Measurements from ENCODE around the gene HADHA. TPM values are rescaled to one million over a fixed set of nuclear protein-coding genes. Genes with fewer than 3 reads are reported as not detected.

The HADHA gene
- total RNA-seq, 1 donor from 2014 or later: 102 TPM

DNA sequence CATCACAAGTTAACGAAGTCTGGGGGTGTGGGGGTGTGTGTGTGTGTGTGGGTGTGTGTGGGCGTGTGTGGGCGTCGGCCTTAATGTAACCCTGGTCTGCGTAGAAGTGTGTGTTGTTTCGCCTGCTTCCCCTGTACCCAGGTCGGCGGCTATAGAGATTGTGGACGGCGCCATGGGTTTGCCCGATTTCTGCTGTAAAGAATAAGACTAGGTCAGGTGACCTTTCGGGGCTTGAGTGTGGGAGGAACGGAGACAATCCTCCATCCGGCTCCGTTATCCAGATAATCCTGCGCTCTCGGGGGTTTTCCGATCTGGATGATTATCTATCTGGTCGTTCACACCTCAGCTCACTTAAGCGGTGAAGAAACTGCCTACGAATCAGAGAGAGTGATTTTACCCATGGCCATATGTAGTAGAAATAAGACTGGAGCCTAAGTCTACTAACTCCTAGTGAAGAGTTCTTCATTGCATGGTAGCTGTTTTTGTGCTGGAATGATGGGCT is 850 bp upstream of the HADHA start:
- DNase-seq (ENCODE audit: low spot score): peak; percentile 38

DNA sequence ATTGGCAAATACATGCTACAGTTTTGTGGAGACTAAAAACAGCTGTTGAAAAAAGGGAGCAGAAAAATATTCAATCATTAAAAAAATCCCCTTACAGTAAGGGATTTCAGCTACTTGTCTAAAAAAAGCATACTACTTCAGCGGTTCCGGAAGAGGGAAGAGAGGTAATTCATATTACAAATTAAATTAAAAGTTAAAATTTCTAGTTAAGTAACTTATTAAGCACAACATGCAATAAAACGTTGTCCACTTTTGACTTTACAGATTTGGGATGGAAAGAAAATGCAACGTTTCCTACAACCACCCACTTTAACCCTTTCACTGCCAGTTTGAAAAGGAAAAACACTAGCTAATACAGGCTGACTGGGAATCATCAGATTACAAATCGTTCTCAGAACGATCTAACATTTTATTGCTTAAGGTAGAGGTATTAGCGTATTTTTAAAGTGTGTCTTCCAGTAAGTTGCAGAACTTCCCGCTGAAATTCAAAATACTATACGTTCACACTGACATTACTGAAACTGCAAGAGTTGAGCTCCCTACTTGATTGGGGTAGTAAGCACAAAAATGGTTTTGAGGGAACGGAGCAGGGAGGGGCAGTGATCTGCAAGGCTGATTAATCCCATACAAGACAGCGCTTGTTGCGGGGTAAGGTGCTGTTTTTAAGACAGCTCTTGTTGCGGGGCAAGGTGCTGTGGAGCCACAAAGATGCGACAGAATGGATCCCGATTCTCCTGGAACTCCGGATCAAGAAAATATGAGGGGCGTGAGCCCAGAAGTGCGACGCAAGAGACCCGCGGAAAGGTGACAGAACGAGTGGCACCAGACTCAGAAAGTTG is 743 bp downstream of the HADHA start:
- DNase-seq (ENCODE audit: low spot score): peak; percentile 38

DNA sequence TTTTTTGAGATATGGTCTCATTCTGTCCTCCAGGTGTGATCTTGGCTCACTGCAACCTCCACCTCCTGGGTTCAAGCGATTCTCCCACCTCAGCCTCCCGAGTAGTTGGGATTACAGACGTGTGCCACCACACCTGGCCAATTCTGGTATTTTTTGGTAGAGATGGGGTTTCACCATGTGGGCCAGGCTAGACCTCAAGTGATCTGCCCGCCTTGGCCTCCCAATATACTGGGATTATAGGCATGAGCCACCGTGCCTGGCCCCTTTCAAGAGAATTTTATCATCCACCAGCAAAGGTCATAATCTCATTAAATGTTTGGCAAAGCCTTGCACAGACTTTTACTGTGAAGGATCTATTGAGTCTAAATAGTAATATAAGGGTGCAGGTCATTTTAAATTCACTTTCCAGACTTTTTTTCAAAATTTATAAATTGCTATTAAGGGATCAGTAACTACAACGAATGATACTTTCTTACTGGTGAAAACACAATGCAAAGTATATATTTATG is 2.5 kb downstream of the HADHA start:
- DNase-seq (ENCODE audit: low spot score): no peak

DNA sequence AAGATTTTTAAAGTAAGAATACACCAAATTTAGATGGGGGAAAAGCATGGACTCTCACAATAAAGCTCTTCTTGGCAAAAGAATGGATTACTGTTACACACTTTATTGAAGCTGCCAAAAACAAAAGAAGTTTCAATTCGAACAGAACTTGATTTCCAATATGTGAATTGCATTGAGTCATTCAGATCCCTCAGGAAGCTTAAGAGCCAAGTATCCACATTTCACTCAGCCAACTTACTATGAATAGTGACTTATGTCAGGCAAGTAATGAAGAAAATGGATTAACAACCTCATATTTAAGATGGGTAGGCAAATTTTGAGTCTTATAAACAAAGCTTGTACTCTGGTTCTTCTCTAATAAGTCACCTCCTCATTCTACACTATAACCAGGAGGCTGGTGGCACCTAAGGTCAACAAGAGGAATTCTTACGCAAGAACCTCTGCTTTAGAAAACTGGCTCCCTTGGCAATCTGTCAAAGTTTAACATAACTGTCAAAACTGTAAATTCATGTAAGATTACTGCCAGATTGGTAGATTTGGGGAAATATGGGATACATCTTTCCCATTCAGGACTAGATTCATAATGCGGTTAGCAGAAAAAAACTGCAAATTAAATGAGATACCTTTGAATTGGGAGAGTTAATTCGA is 6.0 kb downstream of the HADHA start:
- no peak for DNase-seq (ENCODE audit: low spot score)

DNA sequence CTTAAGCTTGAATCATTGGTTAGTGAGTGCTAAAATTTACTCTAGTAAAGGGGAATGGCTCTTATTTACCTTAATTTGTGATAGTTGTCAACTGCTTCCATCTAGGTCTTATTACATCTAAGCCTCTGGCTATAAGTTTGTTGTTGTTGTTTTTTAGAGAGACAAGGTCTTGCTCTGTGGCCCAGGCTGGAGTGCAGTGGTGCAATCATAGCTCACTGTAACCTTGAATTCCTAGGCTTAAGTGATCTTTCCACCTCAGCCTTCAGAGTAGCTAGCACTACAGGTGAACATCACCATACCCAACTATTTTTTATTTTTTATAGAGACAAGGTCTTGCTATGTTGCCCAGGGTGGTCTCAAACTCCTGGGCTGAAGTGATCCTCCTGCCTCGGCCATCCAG is 6.6 kb downstream of the HADHA start:
- DNase-seq (ENCODE audit: low spot score): no peak

DNA sequence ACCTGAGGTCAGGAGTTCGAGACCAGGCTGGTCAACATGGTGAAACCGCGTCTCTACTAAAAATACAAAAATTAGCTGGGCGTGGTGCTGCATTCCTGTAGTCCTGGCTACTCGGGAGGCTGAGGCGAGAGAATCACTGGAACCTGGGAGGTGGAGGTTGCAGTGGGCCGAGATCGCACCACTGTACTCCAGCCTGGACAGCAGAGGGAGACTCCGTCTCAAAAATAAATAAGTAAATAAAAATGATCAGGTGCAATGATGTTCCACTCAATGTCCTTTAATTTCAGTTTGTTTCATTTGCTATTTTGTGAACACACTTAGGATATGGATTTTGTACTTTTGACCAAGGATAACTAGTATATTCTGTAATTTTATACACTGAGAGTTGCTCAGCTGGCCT is 9.3 kb downstream of the HADHA start:
- no peak for DNase-seq (ENCODE audit: low spot score)

DNA sequence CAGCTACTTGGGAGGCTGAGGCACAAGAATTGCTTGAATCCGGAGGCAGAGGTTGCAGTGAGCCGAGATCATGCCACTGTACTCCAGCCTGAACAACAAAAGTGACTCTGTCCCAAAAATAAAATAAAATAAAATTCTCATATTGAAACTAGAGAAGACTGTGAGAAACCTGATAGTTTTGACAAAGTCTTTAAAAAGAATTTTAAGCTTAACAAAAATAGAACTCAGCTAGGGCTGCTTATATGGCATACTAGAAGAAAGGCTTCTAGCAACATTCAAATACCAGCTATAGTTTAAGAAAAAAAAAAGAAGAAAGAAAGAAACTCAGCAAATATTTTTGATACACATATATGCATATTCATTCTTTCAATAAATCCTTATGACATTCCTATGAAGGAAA is 13.6 kb downstream of the HADHA start:
- no peak for DNase-seq (ENCODE audit: low spot score)

DNA sequence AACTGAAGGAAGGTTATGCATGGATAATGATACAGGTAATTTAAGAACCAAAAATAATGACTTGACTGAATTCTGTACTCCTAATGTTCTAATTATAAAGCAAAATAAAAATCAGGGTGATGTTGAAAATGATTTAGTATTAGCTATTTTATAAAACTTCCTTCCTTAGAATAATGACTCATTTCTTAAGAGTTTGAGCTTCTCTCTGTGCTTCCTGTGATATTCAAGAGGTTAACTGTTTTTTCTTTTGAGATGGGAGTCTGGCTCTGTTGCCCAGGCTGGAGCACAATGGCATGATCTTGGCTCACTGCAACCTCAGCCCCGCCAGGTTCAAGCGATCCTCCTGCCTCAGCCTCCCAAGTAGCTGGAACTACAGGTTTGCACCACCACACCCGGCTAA is 14.8 kb downstream of the HADHA start:
- DNase-seq (ENCODE audit: low spot score): no peak

DNA sequence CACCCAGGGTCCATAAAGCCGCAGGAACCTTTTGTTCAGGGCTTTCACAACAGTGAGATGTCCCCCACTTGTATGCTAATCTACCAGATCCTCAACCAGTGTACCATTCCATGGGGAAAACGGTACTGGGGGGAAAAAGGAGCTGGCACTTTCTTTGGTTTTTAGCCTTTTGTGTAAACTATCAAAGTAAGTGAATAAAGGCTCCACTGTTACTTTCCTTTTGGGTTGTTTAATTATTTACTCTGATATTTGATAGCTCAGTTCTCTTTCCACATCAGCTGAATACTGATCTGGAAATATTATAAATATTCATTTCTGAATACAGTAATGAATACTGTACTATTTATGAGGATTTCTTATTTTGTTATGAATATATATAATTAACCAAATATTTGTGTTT is 20.3 kb downstream of the HADHA start:
- DNase-seq (ENCODE audit: low spot score): no peak

DNA sequence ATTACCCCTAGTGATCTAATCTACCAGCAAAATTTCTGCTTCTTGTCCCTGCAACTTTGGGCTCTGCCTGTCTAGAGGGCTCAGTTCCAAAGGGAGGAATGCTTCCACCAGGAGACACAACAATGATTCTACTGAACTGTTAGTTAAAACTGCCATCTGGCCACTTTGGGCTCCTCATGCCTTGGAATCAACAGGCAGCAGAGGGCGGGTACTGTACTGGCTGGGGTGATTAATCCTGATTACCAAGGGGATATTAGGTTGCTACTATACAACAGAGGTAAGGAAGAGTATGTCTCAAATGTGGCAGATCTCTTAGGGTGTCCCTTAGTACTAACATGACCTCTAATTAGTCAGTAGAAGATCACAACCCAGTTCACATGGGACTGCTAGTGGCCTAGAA is 21.4 kb downstream of the HADHA start:
- no peak for DNase-seq (ENCODE audit: low spot score)

DNA sequence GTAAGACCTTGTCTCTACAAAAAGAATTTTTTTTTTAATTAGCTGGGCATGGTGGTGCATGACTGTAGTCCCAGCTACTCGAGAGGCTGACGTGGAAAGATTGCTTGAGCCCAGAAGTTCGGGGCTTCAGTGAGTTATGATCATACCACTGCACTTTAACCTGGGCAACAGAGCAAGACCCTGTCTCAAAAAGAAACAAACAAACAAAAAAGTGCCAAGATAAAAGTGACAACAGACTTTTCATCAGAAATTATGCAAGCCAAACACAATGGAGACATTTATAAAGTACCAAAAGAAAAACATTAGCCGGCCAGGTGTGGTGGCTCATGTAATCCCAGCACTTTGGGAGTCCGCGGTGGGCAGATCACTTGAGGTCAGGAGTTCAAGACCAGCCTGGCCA is 26.7 kb downstream of the HADHA start:
- DNase-seq (ENCODE audit: low spot score): no peak

DNA sequence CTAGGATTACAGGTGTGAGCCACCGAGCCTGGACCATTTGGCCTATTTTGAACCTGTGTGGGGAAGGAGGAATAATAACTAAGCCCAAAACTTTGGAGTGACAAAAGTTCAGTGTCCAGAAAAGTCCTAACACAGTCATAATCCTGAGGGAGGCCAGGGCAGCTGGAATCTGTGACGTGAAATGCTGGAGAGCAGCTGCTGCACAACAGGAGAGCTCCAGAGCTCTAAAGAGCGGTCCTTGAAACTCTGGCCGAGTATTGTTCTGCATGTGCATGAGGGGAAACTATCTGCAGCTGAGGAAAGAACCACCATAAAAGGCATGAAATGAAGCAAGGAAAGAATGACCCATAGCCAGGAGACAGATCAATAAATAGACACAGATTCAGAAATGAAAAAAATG is 27.8 kb downstream of the HADHA start:
- no peak for DNase-seq (ENCODE audit: low spot score)

DNA sequence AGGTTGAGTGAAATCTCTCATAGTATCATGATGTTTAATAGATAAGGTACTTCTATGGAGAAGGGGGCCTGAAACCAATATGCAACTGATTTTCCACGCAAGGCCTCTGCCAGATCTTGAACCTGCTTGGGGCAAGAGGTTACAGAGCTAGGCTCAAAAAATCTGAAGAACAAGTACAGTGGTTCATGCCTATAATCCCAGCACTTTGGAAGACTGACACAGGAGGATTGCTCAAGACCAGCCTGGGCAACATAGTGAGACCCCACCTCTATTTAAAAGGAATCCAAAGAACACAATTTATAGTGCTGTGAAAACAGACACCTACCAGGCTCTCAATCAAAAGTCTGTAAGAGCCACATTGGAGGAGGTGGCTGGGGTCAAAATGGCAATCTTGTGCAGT is 28.6 kb downstream of the HADHA start:
- DNase-seq (ENCODE audit: low spot score): no peak

DNA sequence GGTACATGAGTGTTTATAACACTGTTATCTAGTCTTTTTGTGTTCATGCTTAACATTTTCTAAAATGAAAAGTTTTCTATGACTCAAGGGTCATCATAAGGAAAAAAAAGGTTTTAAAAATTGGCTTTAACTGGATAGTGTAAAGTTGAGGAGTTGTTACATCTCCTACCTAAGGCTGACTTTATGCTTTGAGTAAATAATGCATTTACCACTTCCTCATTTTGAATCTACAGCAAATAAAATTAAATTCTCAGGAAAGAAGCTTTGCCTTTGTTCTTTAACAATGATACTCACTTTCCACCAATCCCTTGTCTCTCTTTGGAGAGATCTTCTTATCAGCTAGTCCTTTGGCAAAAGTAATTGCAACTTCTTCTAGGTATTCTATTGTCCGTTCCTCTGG is 29.7 kb downstream of the HADHA start:
- DNase-seq (ENCODE audit: low spot score): no peak

DNA sequence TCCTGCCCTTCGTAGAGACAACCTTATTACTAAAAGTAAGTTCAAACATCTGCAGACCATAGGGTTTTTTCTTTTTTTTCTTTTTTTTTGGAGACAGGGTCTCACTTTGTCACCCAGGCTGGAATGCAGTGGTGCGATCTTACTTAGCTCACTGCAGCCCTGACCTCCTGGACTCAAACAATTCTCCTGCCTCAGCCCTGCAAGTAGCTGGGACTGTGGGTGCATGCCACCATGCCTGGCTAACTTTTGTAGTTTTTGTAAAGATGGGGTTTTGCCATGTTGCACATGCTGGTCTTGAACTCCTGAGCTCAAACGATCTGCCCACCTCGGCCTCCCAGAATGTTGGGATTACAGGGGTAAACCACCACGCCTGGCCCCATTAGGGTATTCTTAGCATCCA is 32.4 kb downstream of the HADHA start:
- DNase-seq (ENCODE audit: low spot score): no peak

DNA sequence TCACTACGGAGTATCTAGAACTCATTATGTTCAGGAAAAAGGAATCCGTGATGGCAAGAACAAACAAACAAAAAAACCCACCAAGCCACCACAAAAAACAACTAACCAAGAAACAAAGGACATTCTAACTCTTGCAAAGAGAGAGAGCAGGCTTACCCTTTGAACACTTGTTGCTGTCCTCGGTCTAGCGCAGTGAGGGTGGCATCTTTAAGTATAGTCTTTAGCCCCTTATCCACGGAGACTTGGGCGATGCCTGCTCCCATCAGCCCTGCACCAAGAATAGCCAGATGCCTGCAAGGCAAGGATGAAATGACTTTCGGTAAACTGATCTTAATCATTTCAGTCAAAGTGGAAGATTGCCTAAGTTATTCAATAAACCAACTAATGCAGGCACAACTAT is 40.5 kb downstream of the HADHA start:
- no peak for DNase-seq (ENCODE audit: low spot score)

DNA sequence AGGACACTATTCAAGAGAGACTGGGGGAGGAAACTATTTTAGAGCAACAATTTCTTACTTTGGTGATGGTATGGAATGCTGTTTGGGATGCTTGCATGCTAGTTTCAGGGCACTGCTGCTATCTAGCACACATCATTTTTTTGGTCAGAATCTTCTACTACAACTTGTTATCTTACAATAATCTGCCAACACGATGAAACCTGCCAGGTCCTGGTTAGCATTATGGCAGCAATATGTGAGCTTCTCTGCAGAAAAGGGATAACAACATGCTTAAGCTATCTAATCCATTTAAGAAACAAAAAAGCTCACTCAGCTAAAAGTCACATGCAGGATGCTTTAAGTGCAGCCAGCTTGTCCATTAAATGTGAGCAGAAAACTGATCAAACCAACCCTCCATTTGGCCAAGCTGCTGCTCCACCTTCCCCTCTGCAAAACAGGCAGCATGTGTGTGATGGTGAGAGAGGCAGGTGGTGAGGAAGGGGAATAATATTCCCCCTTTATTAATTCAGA is 41.4 kb downstream of the HADHA start:
- DNase-seq (ENCODE audit: low spot score): peak; percentile 21

DNA sequence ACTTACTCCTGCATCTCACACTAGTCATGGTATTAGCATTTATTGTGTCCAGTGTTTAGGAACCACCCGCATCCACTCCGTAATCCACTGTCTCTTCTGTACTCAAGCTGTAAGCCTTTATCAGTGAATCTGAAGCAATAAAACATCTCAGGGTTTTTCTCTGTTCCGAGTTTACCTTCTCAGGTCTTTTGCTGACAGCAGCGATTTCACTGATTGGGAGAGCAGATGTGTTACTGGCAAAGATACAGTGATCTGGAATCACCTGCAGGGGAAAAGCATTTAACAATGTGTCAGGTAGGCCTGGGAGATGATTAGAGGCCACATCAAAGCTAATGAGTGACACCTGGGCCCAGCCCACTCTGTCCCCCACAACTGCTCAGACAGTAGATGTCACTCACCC is 46.9 kb downstream of the HADHA start:
- DNase-seq (ENCODE audit: low spot score): peak; percentile 49

DNA sequence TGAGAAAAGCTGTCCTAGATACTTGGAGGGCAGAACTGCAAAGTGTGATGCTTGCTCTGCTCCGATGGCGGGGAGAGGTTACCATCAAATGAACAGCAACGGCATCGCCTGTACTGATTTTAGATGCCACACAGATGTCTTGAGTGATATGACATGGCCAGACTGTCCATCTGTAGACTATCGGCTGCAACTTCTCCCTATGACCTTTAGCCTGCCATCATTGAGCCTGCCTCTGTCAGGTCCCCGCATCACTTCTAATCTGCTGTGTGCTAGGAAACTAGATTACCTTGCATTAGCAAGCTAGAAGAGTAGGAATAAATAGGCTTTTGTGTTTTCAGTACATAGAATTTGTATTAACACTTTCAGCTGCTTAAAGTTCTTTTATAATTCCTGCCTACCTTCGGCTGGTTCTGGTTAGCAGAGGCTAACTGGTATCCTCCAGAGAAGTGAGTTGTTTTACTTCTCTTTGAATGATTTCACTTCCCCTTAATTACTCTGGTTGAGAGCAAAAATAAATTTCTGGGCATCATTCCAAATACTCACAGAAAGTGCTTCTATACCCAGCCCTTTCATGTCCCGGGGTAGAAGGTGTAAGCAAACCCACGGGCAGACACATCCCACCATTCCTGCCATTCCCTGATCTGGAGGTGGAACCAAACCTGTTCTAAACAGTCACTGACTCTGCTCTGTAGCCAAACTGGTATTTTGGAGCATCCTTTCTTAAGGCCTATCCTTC is 47.6 kb downstream of the HADHA start:
- peak; percentile 35 for DNase-seq (ENCODE audit: low spot score)

DNA sequence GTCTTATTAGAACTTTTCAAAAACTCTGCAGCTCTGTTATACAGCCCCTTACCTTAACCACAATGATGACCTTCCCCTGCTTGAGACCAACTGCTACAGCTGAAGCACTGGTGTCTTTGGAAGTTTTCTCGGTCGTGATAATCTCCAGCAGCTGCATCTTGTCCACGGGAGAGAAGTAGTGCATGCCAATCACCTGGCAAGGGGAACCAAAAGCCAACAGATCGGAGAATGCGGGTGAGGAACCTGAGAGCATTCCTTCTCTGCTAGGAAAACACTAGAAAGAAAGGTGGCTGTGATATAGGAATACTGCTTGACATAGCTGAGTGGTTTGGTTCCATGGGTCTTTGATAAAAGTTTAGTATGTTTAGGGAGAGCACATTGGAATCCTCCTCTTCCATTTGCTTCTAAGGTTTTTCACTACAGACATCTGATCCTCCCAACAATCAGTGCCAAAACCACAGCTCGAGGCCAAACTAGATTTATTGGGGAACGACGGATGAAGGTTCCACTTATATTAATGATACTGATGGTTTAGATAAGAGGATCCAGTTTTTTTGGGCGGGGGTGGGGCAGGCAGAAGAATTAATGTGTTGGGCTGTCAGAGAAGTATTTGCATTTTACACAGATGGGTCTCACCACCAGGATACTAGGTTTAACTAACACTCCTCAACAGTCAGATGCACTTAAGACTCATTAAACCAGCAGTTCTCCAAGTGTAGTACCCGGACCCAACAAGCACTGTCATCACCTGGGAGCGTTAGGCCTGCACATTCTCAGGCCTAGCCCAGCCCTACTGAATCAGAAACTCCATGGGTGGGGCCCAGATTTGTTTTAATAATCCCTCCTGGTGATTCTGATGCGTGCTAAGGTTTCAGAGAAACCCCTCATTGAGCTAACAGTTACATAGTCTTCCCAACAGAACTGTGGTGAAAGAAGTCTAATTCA is 49.1 kb downstream of the HADHA start:
- DNase-seq (ENCODE audit: low spot score): peak; percentile 62

All from umbilical cord (tissue), 2 donors.